Activated CD8-positive, alpha-beta T cell treated with anti-CD3 and anti-CD28 coated beads for 36 hours (primary cell): Measurements from ENCODE around the gene LMF2. TPM values are rescaled to one million over a fixed set of nuclear protein-coding genes. Genes with fewer than 3 reads are reported as not detected.

Source experiments
- ATAC-seq: fragments of 200-7000 bp; cut with Tn5 transposase; one replicate; pipeline ENCODE4 v1.10.0; 2021; ENCODE audit warnings: mild to moderate bottlenecking, moderate library complexity
- CTCF ChIA-PET: fragments of 350-600 bp; sonication (Branson Sonifier 250); formaldehyde crosslinking; loops from one replicate; lab custom pipeline; 2021; ENCODE audit warnings: antibody characterized with exemption; lab: Charles Lee
- POLR2A ChIA-PET: fragments of 350-600 bp; sonication (Branson Sonifier 250); formaldehyde crosslinking; loops from one replicate; lab custom pipeline; 2021; ENCODE audit warnings: antibody characterized with exemption; lab: Charles Lee
- DNase-seq: peaks from one replicate; pipeline ENCODE4 v3.0.0-alpha.2; 2020
- H3K27ac Mint-ChIP-seq: one replicate; pipeline ENCODE4 v1.8.0; 2021; ENCODE audit warnings: mild to moderate bottlenecking, mixed read lengths
- H3K27me3 Mint-ChIP-seq: one replicate; pipeline ENCODE4 v1.8.0; 2021; ENCODE audit warnings: mixed read lengths
- H3K36me3 Mint-ChIP-seq: one replicate; pipeline ENCODE4 v1.8.0; 2021; ENCODE audit warnings: low read depth, mixed read lengths
- H3K4me1 Mint-ChIP-seq: one replicate; pipeline ENCODE4 v1.8.0; 2021; ENCODE audit warnings: low read depth, mixed read lengths
- H3K4me3 Mint-ChIP-seq: one replicate; pipeline ENCODE4 v1.8.0; 2021; ENCODE audit warnings: mild to moderate bottlenecking, moderate library complexity, mixed read lengths
- H3K9me3 Mint-ChIP-seq: one replicate; pipeline ENCODE4 v1.8.0; 2021; ENCODE audit warnings: mixed read lengths
- CTCF ChIP-seq: fragments of 200-600 bp; IDR thresholded peaks from one replicate; pipeline ENCODE4 v1.8.0; 2022; ENCODE audit warnings: antibody characterized with exemption, mild to moderate bottlenecking
- intact Hi-C: fragments of 100-400 bp; cut with micrococcal nuclease; formaldehyde crosslinking; loops from one replicate; pipeline ENCODE4 v1.10.0; 2022
- total RNA-seq, 2 experiments: library from RNA; stranded (reverse); gene quantifications; one replicate each; pipeline ENCODE4 v1.2.3, GENCODE V29; 2021

Gene LMF2
- total RNA-seq, 2 experiments from 2014 or later: 48.0 to 48.8 TPM

DNA sequence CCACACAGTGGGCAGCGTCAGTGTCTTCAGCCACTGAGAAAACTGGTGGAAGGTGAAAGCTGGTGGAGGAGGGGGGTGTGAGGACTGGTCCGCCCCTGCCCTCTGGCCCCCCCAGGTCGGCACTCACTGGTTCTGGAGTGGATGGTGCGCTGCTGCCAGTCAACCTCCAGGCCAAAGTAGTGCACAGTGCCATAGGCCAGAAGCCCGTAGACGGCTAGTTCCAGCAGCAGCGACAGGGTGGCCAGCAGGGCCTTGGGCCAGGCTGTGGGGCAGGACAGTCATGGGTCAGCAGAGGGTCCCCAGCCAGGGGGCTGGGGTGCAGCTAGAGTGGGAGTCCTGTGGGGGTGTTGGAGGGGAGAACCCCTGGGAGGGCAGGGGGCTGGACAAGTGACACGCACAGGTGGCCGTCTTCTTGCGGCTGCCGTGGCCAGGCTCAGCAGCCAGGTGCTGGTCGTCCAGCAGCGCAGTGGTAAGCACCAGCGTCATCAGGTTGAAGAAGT lies 2.2 kb downstream of the LMF2 start:
- DNase-seq: no peak
- no peak for ATAC-seq
- ChIA-PET POLR2A (interaction anchor here (8.0 kb wide), 1 partner anchor 19 kb away, joined by 111 read pairs; the partner anchor contains the start of gene SCO2), CTCF (interaction anchor here (0.8 to 9.9 kb wide), 4 partner anchors 18 to 116 kb away, joined by 3 to 80 read pairs (median 8); partner anchors contain the start of gene SCO2)
- no peaks in the 10 kb centered on the region for H3K27me3 Mint-ChIP-seq
- no peak overlapping the region for H3K27ac Mint-ChIP-seq
- H3K4me1 Mint-ChIP-seq: peaks cover 10% of the 10 kb centered on the region
- no peak for TF ChIP-seq CTCF
- H3K36me3 Mint-ChIP-seq: peaks cover 14% of the 10 kb centered on the region
- peak overlapping the region; percentile 31 for H3K4me3 Mint-ChIP-seq
- intact Hi-C loops: no loop called here
- no peaks in the 10 kb centered on the region for H3K9me3 Mint-ChIP-seq

DNA sequence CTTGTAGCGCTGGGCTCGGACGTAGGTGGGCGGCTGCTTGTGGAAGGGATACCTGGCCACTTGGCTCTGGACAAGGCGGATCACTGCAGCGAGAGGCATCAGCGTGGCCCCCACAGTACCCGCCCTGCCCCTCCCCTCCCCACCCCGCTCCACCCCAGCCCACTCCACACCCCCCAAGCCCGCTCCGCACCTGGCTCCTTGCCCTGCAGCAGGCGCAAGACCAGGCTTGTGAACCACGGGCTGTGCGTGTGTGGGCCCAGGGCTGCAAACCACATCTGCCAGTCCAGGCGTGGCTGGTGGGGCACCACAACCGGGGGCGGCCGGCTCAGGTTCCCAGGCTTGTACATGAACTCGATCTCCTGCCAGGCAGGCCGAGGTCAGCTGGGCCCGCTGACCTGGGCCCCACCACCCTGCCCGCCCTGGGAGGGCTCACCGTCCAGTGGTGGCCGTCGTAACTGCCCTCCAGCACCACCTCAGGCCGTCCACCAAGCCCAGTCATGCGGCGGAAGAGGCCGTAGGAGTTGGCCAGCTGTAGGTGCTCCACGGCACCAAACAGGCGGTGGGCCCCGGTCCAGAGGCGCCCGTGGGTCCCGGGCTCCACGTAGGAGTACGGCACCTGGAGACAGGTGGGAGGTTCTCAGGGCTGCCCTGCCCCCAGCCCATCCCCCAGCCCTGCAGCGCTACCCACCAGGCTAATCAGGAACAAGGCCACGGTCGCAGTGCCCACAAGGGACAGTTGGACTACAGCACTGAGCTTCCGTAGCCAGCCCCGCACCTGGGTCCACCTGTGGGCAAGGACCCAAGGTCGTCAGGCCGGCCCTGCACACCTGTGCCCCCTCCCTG lies 2.9 kb downstream of the LMF2 start:
- no peak overlapping the region for H3K27ac Mint-ChIP-seq
- ChIA-PET POLR2A (no interaction called here), CTCF (interaction anchor here (0.8 to 9.9 kb wide), 3 partner anchors 17 to 116 kb away, joined by 3 to 80 read pairs (median 10); partner anchors contain the start of gene SCO2)
- peaks cover 13% of the 10 kb centered on the region for H3K36me3 Mint-ChIP-seq
- no peak for DNase-seq
- intact Hi-C loops: no loop called here
- TF ChIP-seq CTCF: no peak
- no peaks in the 10 kb centered on the region for H3K9me3 Mint-ChIP-seq
- no peaks in the 10 kb centered on the region for H3K27me3 Mint-ChIP-seq
- ATAC-seq: no peak
- peaks cover 9% of the 10 kb centered on the region for H3K4me1 Mint-ChIP-seq
- H3K4me3 Mint-ChIP-seq: no peak overlapping the region

GRCh38 chr22:50503475-50504145 lies 3.9 kb downstream of the LMF2 start:
- Mint-ChIP-seq H3K4me3 (no peak overlapping the region), H3K9me3 (no peaks in the 10 kb centered on the region), H3K27ac (no peak overlapping the region), H3K27me3 (no peaks in the 10 kb centered on the region), H3K4me1 (no peaks in the 10 kb centered on the region), H3K36me3 (peaks cover 4% of the 10 kb centered on the region)
- DNase-seq: peak; percentile 50
- intact Hi-C loops: no loop called here
- POLR2A ChIA-PET: interaction anchor here (0.8 to 1.3 kb wide), 2 partner anchors 22 to 118 kb away, joined by 3 to 5 read pairs; partner anchors contain the start of gene SCO2
- CTCF ChIA-PET: interaction anchor here (9.9 kb wide), 1 partner anchor 22 kb away, joined by 80 read pairs; the partner anchor contains the start of gene SCO2
- TF ChIP-seq CTCF: no peak
- ATAC-seq: no peak

- ChIA-PET POLR2A (interaction anchor here (0.8 to 1.3 kb wide), 4 partner anchors 23 to 118 kb away, joined by 3 to 5 read pairs (median 4); partner anchors contain the start of gene SCO2), CTCF (interaction anchor here (1.3 to 9.9 kb wide), 2 partner anchors 23 to 118 kb away, joined by 3 to 80 read pairs; partner anchors contain the start of gene SCO2)
- Mint-ChIP-seq H3K4me3 (no peak overlapping the region), H3K4me1 (no peaks in the 10 kb centered on the region), H3K36me3 (peaks cover 4% of the 10 kb centered on the region), H3K9me3 (no peaks in the 10 kb centered on the region), H3K27me3 (no peaks in the 10 kb centered on the region), H3K27ac (no peak overlapping the region)
- intact Hi-C loops: no loop called here
- DNase-seq: no peak
- no peak for TF ChIP-seq CTCF
- no peak for ATAC-seq
Measured at GRCh38 chr22:50502628-50503474, 4.7 kb downstream of the LMF2 start.
